H9 (cell line): ENCODE results near the gene MYL3. TPM values are rescaled to one million over a fixed set of nuclear protein-coding genes. Genes with fewer than 3 reads are reported as not detected.

Experiments
- DNase-seq: peaks from one replicate; pipeline ENCODE4 v3.0.0-alpha.2; 2017
- H2AFZ ChIP-seq: one replicate; pipeline ENCODE4 v1.6.1; 2013; ENCODE audit warnings: mild to moderate bottlenecking, low read length, control low read depth, moderate library complexity
- H2AK5ac ChIP-seq: 2 replicates; pipeline ENCODE4 v1.6.1; 2013; ENCODE audit warnings: low read length, control low read depth, mixed read lengths; ENCODE audit not compliant: insufficient read length
- H2BK120ac ChIP-seq: one replicate; pipeline ENCODE4 v1.6.1; 2013; ENCODE audit warnings: low read depth, mild to moderate bottlenecking, low read length, control low read depth, inconsistent platforms; ENCODE audit not compliant: poor library complexity, severe bottlenecking
- H2BK12ac ChIP-seq: 2 replicates; pipeline ENCODE4 v1.6.1; 2013; ENCODE audit warnings: low read length, control low read depth, mixed read lengths, low read depth; ENCODE audit not compliant: insufficient read length
- H2BK15ac ChIP-seq: 2 replicates; pipeline ENCODE4 v1.6.1; 2013; ENCODE audit warnings: low read depth, low read length, control low read depth
- H2BK20ac ChIP-seq: one replicate; pipeline ENCODE4 v1.6.1; 2013; ENCODE audit warnings: low read depth, mild to moderate bottlenecking, low read length, control low read depth, inconsistent platforms; ENCODE audit not compliant: poor library complexity, severe bottlenecking
- H2BK5ac ChIP-seq: 2 replicates; pipeline ENCODE4 v1.6.1; 2013; ENCODE audit warnings: low read length, control low read depth, mixed read lengths; ENCODE audit not compliant: insufficient read length
- H3K14ac ChIP-seq: 2 replicates; pipeline ENCODE4 v1.6.1; 2013; ENCODE audit warnings: low read length, control low read depth; ENCODE audit not compliant: insufficient read depth
- H3K18ac ChIP-seq: 2 replicates; pipeline ENCODE4 v1.6.1; 2013; ENCODE audit warnings: low read depth, mild to moderate bottlenecking, mixed read lengths, low read length, control low read depth; ENCODE audit not compliant: insufficient read length
- H3K23ac ChIP-seq: 2 replicates; pipeline ENCODE4 v1.6.1; 2013; ENCODE audit warnings: low read length, control low read depth, mixed read lengths, low read depth; ENCODE audit not compliant: insufficient read length
- H3K23me2 ChIP-seq: 2 replicates; pipeline ENCODE4 v1.6.1; 2013; ENCODE audit warnings: low read depth, mild to moderate bottlenecking, mixed read lengths, low read length, control low read depth; ENCODE audit not compliant: insufficient read length, poor library complexity, severe bottlenecking
- H3K27ac ChIP-seq: 2 replicates; pipeline ENCODE4 v1.5.1; 2013; ENCODE audit warnings: low read length, control low read depth, mixed read lengths, low read depth; ENCODE audit not compliant: insufficient read length
- H3K27me3 ChIP-seq: 2 replicates; pipeline ENCODE4 v1.6.1; 2013; ENCODE audit warnings: low read length, control low read depth, inconsistent platforms; ENCODE audit not compliant: insufficient read depth
- H3K4ac ChIP-seq: 2 replicates; pipeline ENCODE4 v1.6.1; 2013; ENCODE audit warnings: low read depth, mild to moderate bottlenecking, control low read depth, inconsistent platforms, low read length, moderate library complexity
- H3K4me1 ChIP-seq: 2 replicates; pipeline ENCODE4 v1.6.1; 2013; ENCODE audit warnings: low read length, control low read depth, inconsistent platforms; ENCODE audit not compliant: insufficient read depth
- H3K4me2 ChIP-seq: 2 replicates; pipeline ENCODE4 v1.6.1; 2013; ENCODE audit warnings: low read length, control low read depth, mixed read lengths; ENCODE audit not compliant: insufficient read length, insufficient read depth
- H3K56ac ChIP-seq: 2 replicates; pipeline ENCODE4 v1.6.1; 2013; ENCODE audit warnings: low read depth, mild to moderate bottlenecking, mixed read lengths, low read length, control low read depth; ENCODE audit not compliant: insufficient read length
- H3K79me1 ChIP-seq: 2 replicates; pipeline ENCODE4 v1.6.1; 2013; ENCODE audit warnings: low read depth, mild to moderate bottlenecking, moderate library complexity, low read length, control low read depth, inconsistent platforms; ENCODE audit not compliant: insufficient read depth, poor library complexity, severe bottlenecking
- H3K79me2 ChIP-seq: 2 replicates; pipeline ENCODE4 v1.6.1; 2013; ENCODE audit warnings: low read length, control low read depth, inconsistent platforms; ENCODE audit not compliant: insufficient read depth
- H3K9ac ChIP-seq: 2 replicates; pipeline ENCODE4 v1.6.1; 2013; ENCODE audit warnings: low read length, control low read depth, mixed read lengths; ENCODE audit not compliant: insufficient read length; ENCODE audit errors: extremely low read depth
- H3K9me3 ChIP-seq: one replicate; pipeline ENCODE4 v1.6.1; 2013; ENCODE audit warnings: low read depth, low read length, inconsistent platforms; ENCODE audit not compliant: control insufficient read depth
- H3T11ph ChIP-seq: one replicate; pipeline ENCODE4 v1.6.1; 2013; ENCODE audit warnings: mild to moderate bottlenecking, low read length, control low read depth, inconsistent platforms
- H4K20me1 ChIP-seq: one replicate; pipeline ENCODE4 v1.6.1; 2013; ENCODE audit not compliant: control insufficient read depth, insufficient read length, insufficient read depth
- H4K5ac ChIP-seq: 2 replicates; pipeline ENCODE4 v1.6.1; 2013; ENCODE audit warnings: low read depth, mild to moderate bottlenecking, mixed read lengths, low read length, control low read depth; ENCODE audit not compliant: insufficient read length
- H4K8ac ChIP-seq: replicated peaks from 2 replicates; pipeline ENCODE4 v1.6.1; 2013; ENCODE audit warnings: low read length, control low read depth, mixed read lengths, low read depth; ENCODE audit not compliant: insufficient read length
- H4K91ac ChIP-seq: 2 replicates; pipeline ENCODE4 v1.6.1; 2013; ENCODE audit warnings: low read depth, mild to moderate bottlenecking, moderate library complexity, mixed read lengths, low read length, control low read depth; ENCODE audit not compliant: insufficient read length
- H3K27ac Mint-ChIP-seq, 3 experiments: 2 replicates in 2 of 3; 3 replicates in 1 of 3; pipeline ENCODE4 v1.8.0; 2020 to 2021; ENCODE audit warnings: mixed read lengths in 3 of 3, mild to moderate bottlenecking in 1 of 3, moderate library complexity in 1 of 3
- H3K27me3 Mint-ChIP-seq: 2 replicates; pipeline ENCODE4 v1.8.0; 2021; ENCODE audit warnings: low read depth, mild to moderate bottlenecking, moderate library complexity, mixed read lengths
- H3K36me3 Mint-ChIP-seq, 3 experiments: 2 replicates in 2 of 3; 3 replicates in 1 of 3; pipeline ENCODE4 v1.8.0; 2020 to 2021; ENCODE audit warnings: low read depth in 3 of 3, mixed read lengths in 3 of 3; ENCODE audit not compliant: insufficient read depth in 1 of 3
- H3K4me1 Mint-ChIP-seq, 2 experiments: 2 replicates each; pipeline ENCODE4 v1.8.0; 2020; ENCODE audit warnings: mixed read lengths in 2 of 2
- H3K4me3 Mint-ChIP-seq, 2 experiments: 2 replicates in 1 of 2; 3 replicates in 1 of 2; pipeline ENCODE4 v1.8.0; 2020 to 2021; ENCODE audit warnings: mild to moderate bottlenecking in 2 of 2, mixed read lengths in 2 of 2, moderate library complexity in 1 of 2
- H3K9me3 Mint-ChIP-seq, 2 experiments: 2 replicates in 1 of 2; 3 replicates in 1 of 2; pipeline ENCODE4 v1.8.0; 2020; ENCODE audit warnings: mild to moderate bottlenecking in 2 of 2, mixed read lengths in 2 of 2, moderate library complexity in 1 of 2
- WGBS: extraction: QIAGEN DNeasy Blood & Tissue Kit; methylation state at CpG from one replicate; pipeline ENCODE4 v1.1.7; 2013; ENCODE audit warnings: missing lambda C conversion rate, low lambda C conversion rate, mixed read lengths; ENCODE audit not compliant: insufficient read length; ENCODE audit errors: extremely low coverage; 5-methylcytosine and 5-hydroxymethylcytosine counted together
- total RNA-seq: library from RNA; stranded (reverse); gene quantifications from 2 replicates; pipeline ENCODE4 v1.2.1, GENCODE V29; 2021
- TF ChIP-seq, protein P1 (sequence below): fragments of 200-600 bp; sonication (generic); conservative IDR thresholded peaks from 3 replicates; pipeline ENCODE4 v1.8.0; 2021; ENCODE audit warnings: antibody characterized with exemption, mild to moderate bottlenecking

MYL3 gene
- total RNA-seq, 1 experiment from 2014 or later, result 0.24 TPM

DNA sequence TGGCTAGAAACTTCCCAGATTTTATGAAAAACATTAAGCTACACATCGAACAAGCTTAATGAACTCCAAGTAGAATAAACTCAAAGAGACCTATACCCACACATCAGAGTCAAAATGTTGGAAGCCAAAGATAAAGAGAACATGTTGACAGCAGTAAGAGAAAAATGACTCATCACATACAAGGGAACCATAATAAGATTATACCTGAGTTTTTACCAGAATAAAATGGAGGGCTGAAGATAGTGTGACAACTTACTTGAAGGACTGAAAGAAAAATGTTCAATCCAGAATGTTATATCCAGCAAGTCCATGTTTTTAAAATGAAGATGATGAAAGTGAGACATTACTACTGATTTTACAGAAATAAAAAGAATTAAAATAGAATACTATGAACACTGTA, 22.8 kb downstream of the MYL3 start:
- H3K4me3 Mint-ChIP-seq, result no peak overlapping the region
- peaks cover 3 to 29% (median 6%) of the 10 kb centered on the region in 3 experiments; a peak in 6 of 7 replicates for H3K36me3 Mint-ChIP-seq

More for the DNA sequence above, 22.8 kb downstream of the MYL3 start:
- no peak overlapping the region for H3K18ac ChIP-seq
- H3K27ac ChIP-seq, result no peak overlapping the region
- Mint-ChIP-seq H3K9me3 (peaks cover 44 to 46% of the 10 kb centered on the region in 2 experiments), H3K27ac (no peak overlapping the region), H3K27me3 (peaks cover 15% of the 10 kb centered on the region), H3K4me1 (peaks cover 3 to 9% of the 10 kb centered on the region in 2 experiments; a peak in 3 of 4 replicates)
- no peak for DNase-seq
- H3K4me2 ChIP-seq, result no peak overlapping the region
- no peak overlapping the region for H3T11ph ChIP-seq
- no peak overlapping the region for H2BK15ac ChIP-seq
- no peak overlapping the region for H3K9ac ChIP-seq
- H4K91ac ChIP-seq, result no peak overlapping the region
- no CpG with 5 or more reads among the region's 1 CpG for WGBS
- H3K23me2 ChIP-seq, result peaks cover 6% of the 10 kb centered on the region
- H3K4ac ChIP-seq, result no peak overlapping the region
- no peak overlapping the region for H3K23ac ChIP-seq
- H3K9me3 ChIP-seq, result peaks cover 6% of the 10 kb centered on the region
- TF ChIP-seq, protein P1, sequence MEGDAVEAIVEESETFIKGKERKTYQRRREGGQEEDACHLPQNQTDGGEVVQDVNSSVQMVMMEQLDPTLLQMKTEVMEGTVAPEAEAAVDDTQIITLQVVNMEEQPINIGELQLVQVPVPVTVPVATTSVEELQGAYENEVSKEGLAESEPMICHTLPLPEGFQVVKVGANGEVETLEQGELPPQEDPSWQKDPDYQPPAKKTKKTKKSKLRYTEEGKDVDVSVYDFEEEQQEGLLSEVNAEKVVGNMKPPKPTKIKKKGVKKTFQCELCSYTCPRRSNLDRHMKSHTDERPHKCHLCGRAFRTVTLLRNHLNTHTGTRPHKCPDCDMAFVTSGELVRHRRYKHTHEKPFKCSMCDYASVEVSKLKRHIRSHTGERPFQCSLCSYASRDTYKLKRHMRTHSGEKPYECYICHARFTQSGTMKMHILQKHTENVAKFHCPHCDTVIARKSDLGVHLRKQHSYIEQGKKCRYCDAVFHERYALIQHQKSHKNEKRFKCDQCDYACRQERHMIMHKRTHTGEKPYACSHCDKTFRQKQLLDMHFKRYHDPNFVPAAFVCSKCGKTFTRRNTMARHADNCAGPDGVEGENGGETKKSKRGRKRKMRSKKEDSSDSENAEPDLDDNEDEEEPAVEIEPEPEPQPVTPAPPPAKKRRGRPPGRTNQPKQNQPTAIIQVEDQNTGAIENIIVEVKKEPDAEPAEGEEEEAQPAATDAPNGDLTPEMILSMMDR, result no peak
- H4K8ac ChIP-seq, result no peak overlapping the region
- no peaks in the 10 kb centered on the region for H4K20me1 ChIP-seq
- H2BK5ac ChIP-seq, result no peak overlapping the region
- H3K27me3 ChIP-seq, result no peaks in the 10 kb centered on the region
- no peak overlapping the region for H4K5ac ChIP-seq
- H3K79me2 ChIP-seq, result no peaks in the 10 kb centered on the region
- H2AFZ ChIP-seq, result no peak overlapping the region
- H2BK12ac ChIP-seq, result no peak overlapping the region
- no peaks in the 10 kb centered on the region for H3K79me1 ChIP-seq
- no peak overlapping the region for H3K14ac ChIP-seq
- 0 out of 2 replicates have a peak, but pooled peaks cover 2% of the 10 kb centered on the region for H3K4me1 ChIP-seq
- H3K56ac ChIP-seq, result no peak overlapping the region
- no peak overlapping the region for H2AK5ac ChIP-seq
- no peak overlapping the region for H2BK20ac ChIP-seq
- H2BK120ac ChIP-seq, result no peak overlapping the region
